CD4-positive, alpha-beta T cell treated with Interleukin-17A for 1 hour (primary cell): ENCODE measurements around the gene MAP2.

Experiments used
- DNase-seq: peaks from one replicate; pipeline ENCODE4 v3.0.0-alpha.2; 2020

MAP2 gene

DNA sequence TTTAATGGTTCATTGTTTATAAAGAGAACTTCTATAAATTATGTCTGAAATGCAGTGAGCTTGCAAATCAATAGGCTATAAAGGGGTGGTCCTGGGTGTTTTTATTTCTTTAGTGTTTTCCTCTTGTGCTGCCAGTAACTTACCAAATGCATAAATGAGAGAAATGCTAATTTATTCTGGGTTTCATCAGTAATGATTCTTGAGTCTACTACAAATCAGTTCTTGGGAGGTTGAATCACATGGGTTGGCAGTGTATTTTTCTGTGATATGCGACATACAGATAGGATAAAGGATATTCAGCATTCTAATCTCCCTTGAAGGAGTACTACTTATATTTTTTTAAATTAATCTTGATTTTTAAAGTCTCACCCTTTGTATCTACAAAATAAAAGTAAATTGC, 177.7 kb downstream of the MAP2 start:
- no peak for DNase-seq

DNA sequence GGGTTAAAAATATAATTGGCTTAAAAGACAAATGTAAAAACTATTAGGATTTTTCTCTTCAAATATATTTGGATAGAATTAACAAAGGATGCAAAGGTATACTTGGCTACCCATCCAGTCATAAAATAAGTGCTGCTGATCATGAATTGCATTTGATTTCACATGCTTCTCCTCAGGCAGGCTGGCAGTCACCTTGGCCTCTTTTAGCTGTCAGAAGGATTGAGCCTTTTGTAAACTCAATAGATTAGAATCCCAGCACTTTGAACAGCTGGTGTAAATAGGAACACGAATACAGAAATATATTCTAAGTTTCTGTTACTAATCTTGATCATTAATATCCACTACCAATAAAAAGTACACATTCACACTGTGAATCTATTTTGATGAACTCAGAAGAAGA, 178.4 kb downstream of the MAP2 start:
- DNase-seq: no peak

- no peak for DNase-seq
These were observed 185.7 kb downstream of the MAP2 start for GRCh38 chr2:209609531-209609930.

DNA sequence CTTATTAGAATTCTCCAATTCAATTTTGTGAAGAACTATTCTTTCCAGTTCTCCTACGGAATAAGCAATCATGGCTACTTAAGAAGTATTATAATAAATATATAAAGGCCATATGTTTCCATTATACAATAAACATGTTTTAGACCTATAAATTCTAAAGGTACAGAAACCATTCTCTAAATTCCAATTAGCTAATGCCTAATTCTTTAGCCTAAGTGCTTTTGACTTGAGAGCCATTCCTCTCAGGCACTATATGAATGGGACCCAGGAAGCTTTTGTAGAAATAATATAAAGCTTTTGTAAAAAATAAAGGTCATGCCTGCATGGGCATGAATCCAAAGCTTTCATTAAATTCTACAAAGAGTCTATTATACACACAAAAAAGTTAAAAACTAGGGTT, 186.8 kb downstream of the MAP2 start:
- DNase-seq: no peak

- no peak for DNase-seq
These were observed 189.9 kb downstream of the MAP2 start for GRCh38 chr2:209613649-209614305.

GRCh38 chr2:209614690-209615369, 191.0 kb downstream of the MAP2 start:
- no peak for DNase-seq

- no peak for DNase-seq
These were observed 195.9 kb downstream of the MAP2 start for GRCh38 chr2:209619782-209620181.

- no peak for DNase-seq
These were observed 200.5 kb downstream of the MAP2 start for GRCh38 chr2:209624192-209624938.

- DNase-seq: no peak
These were observed 205.8 kb downstream of the MAP2 start for GRCh38 chr2:209629597-209629996.

- no peak for DNase-seq
These were observed 210.1 kb downstream of the MAP2 start for GRCh38 chr2:209633911-209634310.

DNA sequence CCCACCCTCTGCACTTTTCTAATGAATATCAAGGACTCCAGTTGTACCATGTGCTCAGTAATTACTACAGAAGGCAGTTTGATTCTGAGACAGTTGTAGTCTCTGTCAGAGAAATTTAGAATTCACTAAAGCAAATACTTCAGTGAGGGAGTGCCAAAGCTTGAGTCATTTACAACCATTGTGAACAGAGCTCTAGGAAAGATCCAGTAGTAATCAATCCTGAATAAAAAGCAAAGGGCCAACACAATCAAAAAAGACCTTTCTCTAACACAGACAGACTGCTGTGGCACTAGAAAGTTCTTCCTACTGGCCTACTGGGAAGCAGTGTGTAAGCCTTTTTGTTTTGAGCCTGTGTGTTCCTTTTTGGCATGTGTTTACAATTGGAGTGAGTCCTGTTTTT, 212.2 kb downstream of the MAP2 start:
- no peak for DNase-seq

- no peak for DNase-seq
These were observed 213.4 kb downstream of the MAP2 start for GRCh38 chr2:209637293-209637692.

GRCh38 chr2:209638346-209638745, 214.5 kb downstream of the MAP2 start:
- no peak for DNase-seq

- no peak for DNase-seq
These were observed 216.5 kb downstream of the MAP2 start for GRCh38 chr2:209640358-209640757.

GRCh38 chr2:209642146-209642820, 218.4 kb downstream of the MAP2 start:
- no peak for DNase-seq

GRCh38 chr2:209644842-209645241, 221.0 kb downstream of the MAP2 start:
- no peak for DNase-seq

DNA sequence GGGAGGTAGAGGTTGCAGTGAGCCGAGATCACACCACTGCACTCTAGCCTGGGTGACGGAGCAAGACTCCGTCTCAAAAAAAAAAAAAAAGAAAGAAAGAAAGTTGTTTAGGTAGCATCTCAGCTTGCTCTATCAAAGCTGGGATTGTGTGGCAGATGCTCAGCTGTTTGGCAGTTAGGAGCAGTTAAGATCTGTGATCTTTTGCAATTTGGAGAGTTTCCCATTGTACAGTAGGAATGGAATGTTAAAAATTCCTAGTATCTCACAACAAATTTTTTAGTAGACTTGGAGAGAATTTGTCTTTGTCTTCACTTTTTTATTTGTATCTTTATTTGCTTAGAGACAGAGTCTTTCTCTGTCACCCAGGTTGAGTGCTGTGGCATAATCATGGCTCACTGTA, 224.9 kb downstream of the MAP2 start:
- no peak for DNase-seq

GRCh38 chr2:209653134-209653533, 229.3 kb downstream of the MAP2 start:
- DNase-seq: no peak

DNA sequence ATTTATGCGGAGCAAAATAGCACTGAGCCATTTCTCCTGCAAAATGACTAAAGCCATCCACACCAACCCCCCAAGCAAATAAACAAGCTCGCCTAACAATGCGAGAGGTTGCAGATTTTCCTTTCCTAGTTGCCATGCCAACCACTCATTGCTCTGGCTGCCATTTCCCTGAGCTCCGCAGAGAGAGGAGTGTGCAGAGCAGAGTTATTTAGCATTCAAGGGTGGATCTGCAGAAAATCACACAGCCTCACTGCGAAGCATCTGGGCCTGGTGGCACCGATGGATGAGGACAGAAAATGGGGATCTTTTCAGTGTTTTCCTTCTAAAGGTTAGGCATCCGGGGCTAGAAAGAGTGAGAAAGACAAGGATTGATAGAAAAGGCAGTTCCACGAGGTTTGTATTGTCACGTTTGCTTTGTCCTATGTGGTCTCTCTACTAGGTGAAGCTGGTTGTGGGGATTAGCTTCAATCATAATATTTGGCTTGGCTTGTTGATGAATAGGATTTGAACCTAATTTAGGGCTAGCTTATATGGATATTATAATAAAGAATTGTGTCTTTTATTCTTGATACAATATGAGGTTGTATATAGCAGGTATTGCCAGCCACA, 237.5 kb downstream of the MAP2 start:
- no peak for DNase-seq

DNA sequence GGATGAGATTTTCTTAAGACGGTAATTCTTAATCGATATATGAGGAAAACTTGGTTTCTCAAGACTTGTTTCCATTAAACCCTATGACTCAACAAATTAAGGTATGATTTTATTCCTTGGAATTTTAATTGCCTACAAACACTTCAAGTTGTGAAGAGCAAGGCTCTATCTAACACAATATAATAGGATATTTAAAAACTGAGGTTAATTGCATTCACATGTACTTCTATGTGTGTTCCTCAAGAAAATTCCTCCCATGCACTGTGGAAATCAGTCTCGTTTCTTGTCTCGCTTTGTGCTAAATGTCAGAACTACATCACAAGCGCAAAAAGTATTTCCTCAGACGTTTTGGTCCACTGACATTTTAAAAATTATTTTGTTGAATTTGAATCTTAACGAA, 238.2 kb downstream of the MAP2 start:
- no peak for DNase-seq

GRCh38 chr2:209663139-209663538, 239.3 kb downstream of the MAP2 start:
- DNase-seq: no peak

DNA sequence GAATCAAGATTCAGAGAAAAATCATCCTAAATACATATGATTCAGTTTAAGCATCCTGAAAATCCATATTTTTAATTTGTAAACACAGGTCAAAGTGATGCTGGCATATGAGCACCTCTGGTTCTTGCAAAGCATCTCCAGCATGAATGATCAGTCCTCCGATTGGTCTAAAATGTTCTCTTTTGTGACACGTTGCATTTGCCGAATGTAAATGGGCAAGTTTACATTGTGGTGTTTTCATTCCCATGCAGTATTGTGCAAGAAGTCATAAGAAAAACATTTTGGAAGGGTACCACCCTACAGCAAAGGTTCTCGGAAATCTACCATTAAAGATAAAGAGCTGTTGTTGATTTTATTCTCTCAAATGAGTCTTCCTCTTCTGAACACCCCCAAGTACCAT, 239.8 kb downstream of the MAP2 start:
- DNase-seq: no peak

DNA sequence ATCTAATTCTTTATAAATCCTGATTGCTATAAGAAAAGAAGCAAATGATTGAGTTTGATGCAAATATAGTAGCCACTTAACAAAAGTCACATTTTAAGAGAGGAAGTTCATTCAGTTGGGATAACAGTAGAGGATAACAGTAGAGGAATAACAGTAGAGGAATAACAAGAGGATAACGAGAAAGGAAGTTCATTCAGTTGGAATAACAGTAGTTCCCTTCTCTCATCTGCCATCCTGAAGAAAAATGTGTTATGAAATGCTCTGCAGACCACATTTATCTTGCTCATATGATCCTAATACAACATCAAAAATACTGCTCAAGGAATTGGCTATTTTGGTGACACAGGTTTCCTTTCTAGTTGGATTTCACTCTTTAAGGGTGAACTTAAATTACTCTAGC, 242.4 kb downstream of the MAP2 start:
- DNase-seq: no peak
